NCI-H345 (cell line): ENCODE data around the gene DDX60.
"Not testable (repeated sequence)": the region's sequence is repeated elsewhere in the genome, so short reads cannot be mapped to it uniquely, and the experiment has no call there.

ENCODE experiments used
- DNase-seq: peaks from one replicate; lab custom pipeline; 2025; lab: John Stamatoyannopoulos, UW

DDX60 gene

GRCh38 chr4:168318266-168318895, at the start of gene DDX60:
Gene DDX60 (minus strand): TSS chr4:168318752. CDS start chr4:168311259, 7,493 bp downstream.
- DNase-seq: peak; percentile 62

- no peak for DNase-seq
Observed at GRCh38 chr4:168367065-168367464, 48.5 kb upstream of the DDX60 start.

- no peak for DNase-seq
Observed at GRCh38 chr4:168362025-168362401, 43.5 kb upstream of the DDX60 start.

GRCh38 chr4:168361365-168362024, 42.9 kb upstream of the DDX60 start:
- DNase-seq: no peak

- no peak for DNase-seq
Observed at GRCh38 chr4:168360271-168360670, 41.7 kb upstream of the DDX60 start.

- DNase-seq: no peak
Observed at GRCh38 chr4:168357941-168358340, 39.4 kb upstream of the DDX60 start.

- no peak for DNase-seq
Observed at GRCh38 chr4:168353746-168354145, 35.2 kb upstream of the DDX60 start.

- no peak for DNase-seq
Observed at GRCh38 chr4:168337550-168337940, 19.0 kb upstream of the DDX60 start.

GRCh38 chr4:168336837-168337549, 18.4 kb upstream of the DDX60 start:
- no peak for DNase-seq

- no peak for DNase-seq
Observed at GRCh38 chr4:168335621-168336020, 17.1 kb upstream of the DDX60 start.

GRCh38 chr4:168334053-168334452, 15.5 kb upstream of the DDX60 start:
- DNase-seq: no peak

GRCh38 chr4:168330575-168330974, 12.0 kb upstream of the DDX60 start:
- not testable (repeated sequence) for DNase-seq

GRCh38 chr4:168325591-168325990, 7.0 kb upstream of the DDX60 start:
- no peak for DNase-seq

GRCh38 chr4:168321006-168321405, 2.5 kb upstream of the DDX60 start:
- no peak for DNase-seq

- DNase-seq: no peak
Observed at GRCh38 chr4:168319486-168320019, 1.0 kb upstream of the DDX60 start.

- DNase-seq: no peak
Observed at GRCh38 chr4:168317621-168318020, 931 bp downstream of the DDX60 start.

- DNase-seq: peak; percentile 58
Observed at GRCh38 chr4:168309781-168310180, 8.8 kb downstream of the DDX60 start.

GRCh38 chr4:168308912-168309311, 9.6 kb downstream of the DDX60 start:
- DNase-seq: no peak

- DNase-seq: no peak
Observed at GRCh38 chr4:168306476-168306875, 12.1 kb downstream of the DDX60 start.

GRCh38 chr4:168304744-168305459, 13.7 kb downstream of the DDX60 start:
- peak; percentile 69 for DNase-seq

- DNase-seq: not testable (repeated sequence)
Observed at GRCh38 chr4:168303430-168303829, 15.1 kb downstream of the DDX60 start.

GRCh38 chr4:168293386-168293975, 25.1 kb downstream of the DDX60 start:
- DNase-seq: no peak
